ENCODE measurements around the gene C1orf52.

The C1orf52 gene

DNA sequence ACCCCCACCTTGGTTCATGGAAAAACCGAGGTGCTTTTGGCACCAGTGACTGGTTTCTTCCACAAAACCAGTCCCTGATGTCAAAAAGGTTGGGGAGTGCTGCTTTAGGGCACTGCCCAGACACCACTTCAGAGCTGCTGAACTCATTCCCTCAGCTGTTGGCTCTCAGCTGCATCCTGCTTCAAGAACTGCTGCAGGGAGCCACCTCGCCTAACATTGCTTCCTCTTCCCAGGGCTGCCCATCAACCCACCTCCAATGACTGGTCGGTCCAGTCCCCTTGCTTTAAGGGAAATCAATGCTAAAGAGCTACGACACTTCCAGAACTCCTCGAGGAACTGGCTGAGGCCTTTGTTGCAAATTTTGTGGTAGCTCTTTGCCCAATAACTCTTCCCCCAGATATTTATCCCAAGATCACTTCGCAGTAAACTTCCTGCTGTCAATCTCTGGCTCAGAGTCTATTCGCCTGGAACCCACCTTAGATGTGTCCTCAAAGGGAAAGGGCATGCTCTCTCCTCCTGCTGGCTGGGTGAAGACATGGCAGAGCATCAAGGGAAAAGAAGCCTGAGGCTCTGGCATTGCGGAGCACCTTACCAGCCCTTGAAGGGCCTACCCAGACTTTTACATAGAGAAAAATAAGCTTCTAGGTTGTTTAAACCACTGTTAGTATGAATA is 29.0 kb downstream of the C1orf52 start:
- no peak for DNase-seq (ENCODE audit: low read depth, low spot score)

- DNase-seq (ENCODE audit: low read depth, low spot score): no peak
Measured at GRCh38 chr1:85229574-85230097, 29.8 kb downstream of the C1orf52 start.

GRCh38 chr1:85228972-85229371 is 30.5 kb downstream of the C1orf52 start:
- DNase-seq (ENCODE audit: low read depth, low spot score): no peak

DNA sequence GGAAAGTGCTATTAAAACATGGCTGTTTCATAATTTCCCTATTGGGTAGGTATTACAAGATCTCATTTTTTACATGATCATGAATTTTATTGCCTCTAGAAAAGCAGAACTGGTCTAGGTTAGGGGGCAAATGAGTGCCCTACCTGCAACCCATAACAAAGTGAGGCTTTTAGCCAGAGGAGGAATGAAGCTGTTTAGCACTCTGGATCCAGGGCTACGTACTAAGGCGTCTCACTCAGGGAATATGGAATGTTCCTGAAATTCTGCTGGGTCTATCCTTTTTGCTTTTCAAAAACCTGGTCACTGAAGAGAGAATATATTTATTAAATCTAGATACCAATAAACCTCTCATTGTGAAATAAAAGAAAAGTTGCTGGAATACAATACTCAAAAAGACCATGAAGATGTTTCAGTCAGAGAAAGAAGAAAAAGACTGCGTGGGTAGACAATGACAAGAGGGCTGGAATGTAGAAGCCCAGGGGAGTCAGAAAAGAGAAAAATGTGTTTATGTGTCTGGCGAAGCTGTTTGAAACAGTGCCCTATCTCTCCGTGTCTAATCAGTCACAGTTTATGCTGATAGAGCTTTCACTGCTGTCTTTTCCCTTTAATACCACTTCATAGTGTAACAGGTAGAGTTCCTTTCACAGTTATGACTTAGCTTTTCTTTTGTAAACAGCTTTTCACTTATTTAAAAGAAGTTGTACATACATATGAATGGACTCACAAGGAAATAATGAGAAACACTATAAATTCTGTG is 33.7 kb downstream of the C1orf52 start:
- DNase-seq (ENCODE audit: low read depth, low spot score): no peak

GRCh38 chr1:85224734-85225623 is 34.5 kb downstream of the C1orf52 start:
- DNase-seq (ENCODE audit: low read depth, low spot score): no peak

GRCh38 chr1:85224295-85224694 is 35.2 kb downstream of the C1orf52 start:
- no peak for DNase-seq (ENCODE audit: low read depth, low spot score)

GRCh38 chr1:85223334-85223733 is 36.1 kb downstream of the C1orf52 start:
- DNase-seq (ENCODE audit: low read depth, low spot score): no peak

DNA sequence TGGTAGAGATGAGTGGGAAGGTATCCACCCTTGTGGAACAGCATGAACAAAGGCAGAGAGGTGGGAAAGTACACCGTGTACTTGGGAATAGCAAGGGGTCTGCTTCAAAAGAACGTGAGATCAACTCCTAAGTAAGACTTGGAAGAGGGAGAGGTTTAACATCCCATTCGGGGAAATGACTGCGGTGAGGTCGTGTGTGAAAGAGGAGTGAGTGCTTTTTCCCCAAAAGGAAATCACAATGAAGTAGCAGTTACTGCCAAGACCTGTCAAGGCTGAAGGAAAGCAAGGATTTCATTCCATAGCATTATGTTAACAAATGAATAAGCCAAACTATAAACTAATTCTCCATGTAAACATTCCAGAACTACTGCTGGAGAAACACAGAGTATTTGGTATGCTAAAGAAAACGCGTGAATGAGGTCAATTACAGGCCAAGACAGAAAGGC is 38.7 kb downstream of the C1orf52 start:
- no peak for DNase-seq (ENCODE audit: low read depth, low spot score)

GRCh38 chr1:85219853-85220610 is 39.4 kb downstream of the C1orf52 start:
- DNase-seq (ENCODE audit: low read depth, low spot score): no peak

GRCh38 chr1:85216697-85217096 is 42.8 kb downstream of the C1orf52 start:
- no peak for DNase-seq (ENCODE audit: low read depth, low spot score)

GRCh38 chr1:85214654-85215053 is 44.8 kb downstream of the C1orf52 start:
- no peak for DNase-seq (ENCODE audit: low read depth, low spot score)

DNA sequence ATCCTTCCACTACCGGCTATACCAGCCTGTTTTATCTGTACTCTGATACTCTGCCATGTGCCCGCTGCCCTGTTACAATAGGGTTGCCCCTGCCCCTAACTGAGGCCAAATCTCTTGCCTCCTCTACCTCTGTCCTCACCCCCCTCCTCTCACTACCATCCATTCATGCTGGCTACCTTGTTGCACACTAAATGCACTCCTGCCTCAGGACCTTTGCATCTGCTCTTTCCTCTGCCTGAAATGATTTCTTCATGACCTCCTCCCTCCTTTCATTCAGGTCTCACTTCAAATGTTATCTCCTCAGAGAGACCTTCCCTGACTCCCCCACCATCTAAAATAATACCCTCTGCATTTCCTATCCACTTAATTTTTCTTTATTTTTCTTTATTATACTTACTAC is 51.0 kb downstream of the C1orf52 start:
- no peak for DNase-seq (ENCODE audit: low read depth, low spot score)

GRCh38 chr1:85203573-85204171 is 55.8 kb downstream of the C1orf52 start:
- no peak for DNase-seq (ENCODE audit: low read depth, low spot score)

- DNase-seq (ENCODE audit: low read depth, low spot score): no peak
Measured at GRCh38 chr1:85202864-85203255, 56.6 kb downstream of the C1orf52 start.

DNA sequence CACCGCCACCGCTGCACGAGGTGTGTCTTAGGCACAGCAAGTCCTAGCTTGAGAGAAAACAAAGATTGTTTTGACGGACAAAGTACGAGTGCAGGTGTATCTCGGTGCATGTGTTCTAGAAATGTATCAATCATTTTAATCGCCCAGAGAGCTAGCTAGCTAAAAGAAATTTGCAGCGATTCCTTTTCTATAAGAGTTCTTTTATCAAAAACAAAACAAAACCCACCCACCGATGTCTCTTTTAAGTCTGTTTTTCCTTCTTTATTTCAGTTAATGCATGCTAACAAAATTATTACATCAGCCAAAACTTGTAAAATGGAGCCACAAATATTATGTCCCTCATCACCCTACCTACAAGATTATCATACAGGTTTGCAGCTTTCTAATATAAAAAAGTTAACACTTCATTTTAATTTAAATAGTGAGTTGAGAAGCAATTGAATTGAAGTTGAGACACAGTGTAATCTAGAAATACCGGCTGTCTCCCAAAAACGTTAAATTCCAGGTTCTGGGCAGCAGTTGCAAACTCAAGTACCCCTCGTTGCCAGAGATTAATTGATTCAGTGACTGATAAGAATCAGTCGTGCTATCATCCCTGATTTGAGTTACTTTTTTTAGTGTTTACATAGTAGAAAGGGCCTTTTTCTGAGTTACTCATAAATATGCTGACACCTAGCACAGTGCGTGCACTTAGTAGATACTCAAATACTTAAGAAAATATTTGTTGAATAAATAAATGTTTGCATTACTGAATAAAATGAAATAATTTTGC is 57.2 kb downstream of the C1orf52 start:
- DNase-seq (ENCODE audit: low read depth, low spot score): no peak

DNA sequence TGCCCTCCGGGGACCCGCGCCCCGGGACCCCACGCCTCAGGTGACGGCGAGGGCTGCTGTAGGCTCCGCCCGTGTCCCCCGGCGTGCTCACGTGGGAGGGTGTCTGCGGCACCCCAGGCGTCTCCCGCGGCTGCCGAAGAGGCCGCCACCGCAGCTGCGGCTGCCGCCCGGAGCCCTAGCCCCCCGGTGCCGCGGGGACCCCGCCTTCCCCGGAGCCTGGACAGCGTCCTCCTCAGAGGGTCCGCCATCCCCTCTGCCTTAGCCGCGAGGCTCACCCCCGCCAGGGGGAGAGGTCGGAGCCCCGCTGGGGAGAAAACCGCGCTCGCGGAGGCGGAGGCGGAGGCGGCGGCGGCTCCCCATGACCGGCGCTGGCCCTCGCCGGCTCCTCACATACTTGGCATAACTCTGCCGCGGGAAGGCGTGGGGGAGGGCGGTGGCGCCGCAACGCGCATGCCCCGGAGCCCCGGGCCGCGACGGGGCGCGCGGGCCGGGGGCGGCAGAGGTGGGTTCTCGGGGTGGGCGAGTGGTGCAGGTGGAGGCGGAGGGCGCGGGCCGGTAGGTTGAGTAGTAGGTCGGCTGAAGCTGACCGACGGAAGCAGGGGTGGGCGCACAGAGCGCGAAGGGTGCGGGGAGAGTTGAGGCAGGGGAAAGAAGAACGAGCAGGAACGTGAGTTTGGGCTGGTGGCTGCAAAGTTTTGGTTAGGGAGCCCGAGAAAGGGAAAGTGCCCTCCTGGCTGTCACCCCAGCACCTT is 57.9 kb downstream of the C1orf52 start:
- DNase-seq (ENCODE audit: low read depth, low spot score): peak; percentile 12

DNA sequence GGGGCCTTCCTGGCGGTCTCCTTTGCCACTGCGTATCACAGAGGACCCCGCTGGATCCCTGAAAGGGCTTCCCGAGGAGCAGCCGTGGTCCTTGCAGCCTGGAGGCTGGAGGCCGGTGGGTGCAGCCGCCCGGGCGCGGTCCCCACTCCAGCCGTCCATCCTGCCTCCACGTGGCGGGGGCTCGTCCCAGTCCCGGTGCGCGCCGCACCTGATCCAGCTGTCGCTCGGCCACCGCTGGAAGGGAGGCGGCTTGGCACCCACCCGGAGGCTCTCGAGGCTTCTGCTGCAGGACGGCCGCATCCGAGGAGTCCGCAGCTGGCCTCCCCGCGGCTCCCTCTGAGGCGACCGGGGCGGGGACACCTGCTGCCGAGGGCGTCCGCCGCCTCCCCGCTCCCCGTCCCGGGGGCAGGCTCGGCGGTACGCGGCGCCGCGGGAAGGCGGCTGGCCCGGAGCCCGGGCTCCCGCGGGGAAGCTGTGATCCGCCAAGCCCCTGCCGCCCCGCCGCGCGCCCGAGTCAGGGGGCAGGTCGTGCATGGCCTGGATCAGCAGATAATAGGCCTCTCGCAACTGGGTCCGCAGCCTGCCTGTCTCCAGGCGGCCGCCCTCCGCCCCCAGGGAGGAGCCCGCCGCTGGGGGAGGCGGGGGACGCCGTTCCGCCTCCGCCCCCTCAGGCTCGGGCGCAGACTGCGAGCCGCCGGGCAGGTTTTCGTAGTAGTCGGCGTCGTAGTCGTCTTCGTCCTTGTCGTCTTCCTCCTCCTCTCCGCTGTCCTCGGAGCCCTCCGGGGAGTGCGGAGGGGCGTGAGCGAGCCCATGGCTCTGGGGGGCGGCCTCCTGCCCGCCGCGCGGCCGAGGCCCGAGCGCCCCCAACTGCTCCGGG is 58.8 kb downstream of the C1orf52 start, which contains the start of gene SYDE2:
Gene SYDE2 (minus strand): TSS at position 554 of the 877 bp plus-strand sequence. CDS start 20 bp downstream, at position 534.
- DNase-seq (ENCODE audit: low read depth, low spot score): peak; percentile 34

All from activated CD4-positive, CD25-positive, alpha-beta regulatory T cell treated with anti-CD3 and anti-CD28 coated beads, Interleukin-2, amount 50 U/mL, for 16 hours (primary cell).